LoVo (cell line): ENCODE data around the gene LGALS7.
"Not testable (repeated sequence)": the region's sequence is repeated elsewhere in the genome, so short reads cannot be mapped to it uniquely, and the experiment has no call there.

Experiments
- DNase-seq: peaks from one replicate; pipeline ENCODE4 v3.0.0-alpha.2; 2016; ENCODE audit warnings: low spot score

Gene LGALS7

DNA sequence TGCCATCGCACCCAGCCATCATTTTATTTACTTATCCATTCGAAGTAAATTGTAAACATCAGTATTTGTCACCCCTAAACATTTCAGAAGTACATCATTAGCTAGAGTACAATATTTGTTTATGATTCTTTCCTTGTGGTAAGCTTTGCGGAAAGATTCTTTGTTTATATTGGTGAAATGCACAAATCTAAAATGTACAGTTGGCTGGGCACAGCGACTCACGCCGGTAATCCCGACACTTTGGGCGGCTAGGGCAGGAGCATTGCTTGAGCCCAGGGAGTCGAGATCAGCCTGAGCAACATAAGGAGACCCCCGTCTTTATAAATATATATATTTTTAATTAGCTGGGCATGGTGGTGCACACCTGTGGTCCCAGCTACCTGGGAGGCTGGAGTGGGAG is 25.8 kb upstream of the LGALS7 start:
- no peak for DNase-seq

DNA sequence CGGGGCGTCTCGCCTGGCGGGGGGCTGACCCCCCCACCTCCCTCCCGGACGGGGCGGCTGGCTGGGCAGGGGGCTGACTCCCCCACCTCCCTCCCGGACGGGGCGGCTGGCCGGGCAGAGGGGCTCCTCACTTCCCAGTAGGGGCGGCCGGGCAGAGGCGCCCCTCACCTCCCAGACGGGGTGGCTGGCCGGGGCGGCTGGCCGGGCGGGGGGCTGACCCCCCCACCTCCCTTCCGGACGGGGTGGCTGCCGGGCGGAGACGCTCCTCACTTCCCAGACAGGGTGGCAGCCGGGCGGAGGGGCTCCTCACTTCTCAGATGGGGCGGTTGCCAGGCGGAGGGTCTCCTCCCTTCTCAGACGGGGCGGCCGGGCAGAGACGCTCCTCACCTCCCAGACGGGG is 24.5 kb upstream of the LGALS7 start:
- DNase-seq, result not testable (repeated sequence)

DNA sequence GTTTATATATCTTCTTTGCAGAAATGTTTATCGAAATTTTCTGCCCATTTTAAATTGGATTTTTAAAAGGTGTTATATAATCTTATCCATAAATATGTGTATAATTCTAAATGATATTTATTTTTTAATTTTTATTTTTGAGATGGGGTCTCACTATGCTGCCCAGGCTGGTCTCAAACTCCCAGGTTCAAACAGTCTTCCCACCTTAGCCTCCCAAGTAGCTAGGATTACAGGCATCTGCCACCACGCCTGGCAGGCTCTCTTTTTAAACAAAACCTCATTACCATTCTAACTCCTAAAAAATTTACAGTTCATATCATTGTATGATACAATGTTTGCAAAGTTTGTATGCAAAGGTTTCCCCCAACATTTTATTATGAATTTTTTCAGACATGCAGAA is 22.8 kb upstream of the LGALS7 start:
- DNase-seq, result no peak

DNA sequence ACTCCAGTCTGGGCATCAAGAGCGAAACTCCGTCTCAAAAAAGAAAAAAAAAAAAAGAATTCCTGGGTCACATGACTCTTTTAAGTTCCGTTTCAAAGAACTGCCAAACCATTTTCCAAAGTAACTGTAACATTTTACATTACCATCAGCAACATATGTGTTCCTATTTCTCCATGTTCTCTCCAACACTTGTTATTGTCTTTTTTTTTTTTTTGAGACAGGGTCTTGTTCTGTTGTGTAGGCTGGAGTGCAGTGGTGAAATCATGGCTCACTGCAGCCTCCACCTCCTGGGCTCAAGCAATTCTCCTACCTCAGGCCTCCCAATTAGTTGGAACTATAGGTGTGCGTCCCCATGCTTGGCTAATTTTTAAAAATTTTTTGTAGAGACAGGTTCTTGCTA is 22.2 kb upstream of the LGALS7 start:
- no peak for DNase-seq

DNA sequence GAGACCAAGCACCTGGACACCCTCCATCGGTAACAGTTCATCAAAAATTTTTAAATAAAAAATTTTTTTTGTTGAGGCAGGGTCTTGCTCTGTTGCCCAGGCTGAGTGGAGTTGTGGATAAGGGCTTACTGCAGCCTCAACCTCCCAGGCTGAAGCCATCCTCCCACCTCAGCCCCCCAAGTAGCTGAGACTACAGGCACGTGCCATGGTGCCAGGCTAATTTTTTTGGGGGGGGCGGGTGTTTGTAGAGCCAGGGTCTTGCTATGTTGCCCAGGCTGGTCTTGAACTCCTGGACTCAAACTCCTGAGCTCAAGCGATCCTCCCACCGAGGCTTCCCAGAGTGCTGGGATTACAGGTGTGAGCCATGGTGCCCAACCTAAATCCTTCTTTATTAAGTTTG is 20.4 kb upstream of the LGALS7 start:
- no peak for DNase-seq

DNA sequence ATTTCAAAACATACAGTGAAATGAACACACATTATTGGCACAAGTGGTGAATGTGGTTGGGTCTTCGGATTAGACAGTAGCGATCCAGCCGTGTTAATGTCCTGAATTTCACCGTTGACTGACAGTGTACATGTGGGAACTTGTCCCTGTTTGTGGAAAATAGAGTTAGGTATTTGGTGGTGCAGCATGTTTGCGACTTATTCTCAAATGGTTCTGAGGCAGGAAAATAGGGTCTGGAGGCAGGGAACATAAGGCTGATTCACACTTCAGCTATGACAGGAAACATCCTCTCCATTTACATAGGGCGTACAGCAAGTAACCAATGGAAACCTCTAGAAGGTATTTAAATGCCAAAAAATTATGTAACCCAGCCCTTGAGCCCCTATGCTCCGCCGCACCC is 19.9 kb upstream of the LGALS7 start:
- DNase-seq, result no peak

DNA sequence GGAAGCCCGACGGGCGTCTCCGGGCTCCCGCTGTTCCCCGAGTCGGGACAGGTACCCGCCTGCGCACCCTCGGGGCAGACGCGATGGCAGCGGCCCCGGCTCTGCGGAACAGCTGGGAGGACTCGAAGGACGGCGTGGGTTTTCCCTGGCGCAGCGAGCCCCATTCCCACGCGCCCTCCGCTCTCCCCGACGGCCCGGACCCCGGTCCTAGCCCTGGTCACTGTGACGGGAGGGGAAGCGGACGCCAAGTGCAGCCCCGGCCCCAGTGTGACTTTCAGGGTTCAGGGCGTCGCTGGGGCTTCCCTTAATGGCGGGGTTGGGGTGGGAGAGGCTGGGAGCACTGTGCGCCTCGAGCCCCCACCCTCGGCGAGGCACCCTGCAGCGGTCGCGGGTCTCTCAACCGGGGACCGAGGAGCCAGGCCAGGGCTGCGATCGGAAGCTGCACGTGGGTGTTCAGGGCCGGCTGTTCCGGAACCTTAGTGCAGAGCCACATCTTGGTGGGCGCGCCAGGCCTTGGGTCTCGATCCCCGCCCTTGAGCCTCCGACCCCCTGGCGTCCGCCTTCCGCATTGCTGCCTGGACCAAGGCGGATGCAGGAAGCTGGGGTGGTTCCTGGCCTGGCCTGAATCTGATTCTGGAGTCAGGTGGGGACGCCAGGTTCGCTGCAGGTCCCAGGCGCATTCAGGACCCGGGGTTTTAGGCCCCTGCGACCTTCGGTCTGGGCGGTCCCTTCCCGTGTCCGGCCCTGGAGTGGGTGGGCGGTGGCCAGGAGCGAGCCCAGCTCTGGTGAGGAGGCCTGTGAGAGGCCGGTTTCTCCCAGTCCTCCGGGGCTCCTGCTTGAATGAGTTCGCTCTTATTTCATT is 19.2 kb upstream of the LGALS7 start:
- DNase-seq, result no peak

DNA sequence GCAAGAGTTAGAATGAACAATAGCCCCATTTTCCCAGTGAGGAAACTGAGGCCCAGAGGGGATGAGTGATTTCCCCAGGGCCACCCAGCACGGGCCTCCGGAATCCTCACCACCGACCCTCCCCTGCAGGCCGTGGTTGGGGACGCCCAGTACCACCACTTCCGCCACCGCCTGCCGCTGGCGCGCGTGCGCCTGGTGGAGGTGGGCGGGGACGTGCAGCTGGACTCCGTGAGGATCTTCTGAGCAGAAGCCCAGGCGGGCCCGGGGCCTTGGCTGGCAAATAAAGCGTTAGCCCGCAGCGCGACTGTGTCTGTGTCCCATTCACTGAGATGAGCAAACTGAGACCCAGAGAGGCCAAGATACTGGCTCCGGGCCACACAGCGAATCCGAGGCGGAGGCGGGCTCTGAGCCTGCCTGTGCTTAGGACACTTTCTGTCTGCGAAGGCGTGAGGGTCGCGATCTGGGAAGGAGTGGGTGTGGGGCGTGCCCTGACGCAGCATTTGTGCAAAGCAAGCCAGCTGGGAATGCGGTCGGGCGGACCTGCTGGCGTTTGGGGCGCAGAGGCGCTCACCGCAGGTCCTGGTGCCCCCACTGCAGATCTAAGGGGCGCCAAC is 18.2 kb upstream of the LGALS7 start:
- not testable (repeated sequence) for DNase-seq

DNA sequence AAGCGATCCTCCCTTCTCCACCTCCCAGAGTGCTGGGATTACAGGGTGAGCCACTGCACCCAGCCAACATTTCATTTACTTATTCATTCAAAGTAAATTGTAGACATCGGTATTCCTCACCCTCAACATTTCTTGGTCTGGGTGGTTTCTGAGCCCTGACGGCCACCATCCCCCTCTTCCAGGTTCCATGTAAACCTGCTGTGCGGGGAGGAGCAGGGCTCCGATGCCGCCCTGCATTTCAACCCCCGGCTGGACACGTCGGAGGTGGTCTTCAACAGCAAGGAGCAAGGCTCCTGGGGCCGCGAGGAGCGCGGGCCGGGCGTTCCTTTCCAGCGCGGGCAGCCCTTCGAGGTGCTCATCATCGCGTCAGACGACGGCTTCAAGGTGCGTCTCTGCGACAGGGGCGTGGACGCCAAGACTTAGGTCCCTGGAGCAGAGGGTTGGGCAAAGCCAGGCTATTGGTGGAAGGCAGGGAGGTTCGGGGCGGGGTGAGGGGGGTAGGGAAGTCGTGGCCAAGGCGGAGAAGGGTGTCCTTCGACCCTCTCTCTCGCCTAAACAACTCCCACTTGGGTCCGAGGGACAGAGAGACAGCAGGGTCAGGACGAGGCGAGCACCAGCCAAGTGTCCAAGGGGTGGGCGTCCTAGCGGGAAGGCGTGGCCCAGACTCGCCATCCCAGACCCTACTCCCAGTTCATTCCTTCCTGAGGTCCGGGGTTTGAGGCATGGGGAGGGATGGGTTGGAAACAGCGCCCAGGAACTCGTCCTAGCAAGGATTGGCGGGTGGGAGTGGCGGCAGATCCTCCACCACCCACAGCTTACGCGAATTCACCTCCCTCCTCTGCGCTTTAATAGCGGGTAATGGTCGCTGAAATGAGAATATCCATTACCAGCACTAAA is 17.4 kb upstream of the LGALS7 start:
- DNase-seq, result not testable (repeated sequence)

DNA sequence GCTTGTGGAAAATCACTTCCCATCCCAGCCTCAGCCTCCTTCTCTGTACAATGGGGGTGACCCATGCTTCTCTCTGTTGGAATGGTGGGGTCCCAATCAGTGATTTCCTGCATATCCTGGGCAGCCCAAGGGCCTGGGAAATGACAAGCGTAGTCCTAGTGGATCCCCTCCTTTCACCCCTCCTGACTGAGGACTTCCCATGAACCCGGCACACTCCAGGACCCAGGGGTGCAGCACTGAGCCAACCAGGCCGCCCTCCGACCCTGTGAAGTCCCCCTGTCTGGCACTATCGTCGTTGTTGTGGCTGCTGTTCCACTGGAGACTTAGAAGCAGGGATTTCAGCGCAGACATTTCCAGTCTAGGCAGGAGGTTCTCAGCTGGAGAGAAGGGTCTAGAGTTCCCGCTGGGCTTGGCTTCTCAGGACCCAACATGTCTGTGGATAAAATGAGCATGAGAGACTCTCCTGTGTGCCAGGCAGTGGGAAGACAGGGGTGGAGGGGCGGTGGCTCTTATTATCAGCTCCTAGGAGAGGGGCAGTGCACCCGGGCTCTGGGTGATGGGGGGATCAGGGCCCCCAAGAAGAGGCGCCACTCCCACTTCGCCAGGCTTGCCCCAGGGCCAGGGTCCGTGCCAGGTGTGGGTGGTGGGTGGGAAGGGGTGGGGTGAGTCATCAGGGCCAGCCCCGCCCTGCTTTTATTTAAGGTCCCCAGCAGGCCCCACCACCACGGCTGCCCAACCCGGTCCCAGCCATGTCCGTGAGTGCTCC is 15.3 kb upstream of the LGALS7 start, which contains the start of gene LGALS7B:
Gene LGALS7B, plus strand, starts transcription at position 723 of the 766 bp plus-strand sequence. Its CDS starts 27 bp downstream, at position 750.
- no peak for DNase-seq

DNA sequence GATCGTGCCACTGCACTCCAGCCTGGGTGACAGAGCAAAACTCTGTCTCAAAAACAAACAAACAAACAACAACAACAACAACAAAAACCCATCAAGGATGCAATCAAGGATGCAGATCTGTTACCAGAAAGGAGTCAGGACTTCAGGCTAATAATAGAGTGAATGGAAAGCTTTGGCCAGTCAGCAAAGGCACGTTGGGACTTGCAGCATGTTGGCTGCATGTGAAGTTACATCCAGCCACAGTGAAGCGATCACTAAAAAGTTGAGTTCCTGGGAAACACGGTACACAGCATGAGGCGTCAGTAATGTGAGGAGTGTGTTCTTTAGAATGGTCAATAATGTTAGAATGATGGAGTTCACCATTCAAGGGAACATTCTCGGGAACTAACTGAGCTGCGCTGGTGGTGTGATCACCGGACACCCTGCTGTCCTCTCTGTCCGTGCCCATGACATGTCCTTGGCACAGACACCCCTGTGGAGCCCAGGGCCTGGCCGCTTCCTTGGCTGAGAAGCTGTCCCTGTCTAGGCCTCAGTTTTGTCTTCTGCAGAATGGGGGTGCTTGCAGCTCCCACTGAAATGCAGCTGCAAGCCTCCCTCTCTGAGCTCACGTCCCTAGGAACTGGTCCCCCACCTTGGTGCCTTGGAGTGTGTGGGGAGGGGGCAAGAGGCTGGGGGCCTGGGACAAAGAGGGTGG is 13.4 kb upstream of the LGALS7 start:
- DNase-seq, result no peak

DNA sequence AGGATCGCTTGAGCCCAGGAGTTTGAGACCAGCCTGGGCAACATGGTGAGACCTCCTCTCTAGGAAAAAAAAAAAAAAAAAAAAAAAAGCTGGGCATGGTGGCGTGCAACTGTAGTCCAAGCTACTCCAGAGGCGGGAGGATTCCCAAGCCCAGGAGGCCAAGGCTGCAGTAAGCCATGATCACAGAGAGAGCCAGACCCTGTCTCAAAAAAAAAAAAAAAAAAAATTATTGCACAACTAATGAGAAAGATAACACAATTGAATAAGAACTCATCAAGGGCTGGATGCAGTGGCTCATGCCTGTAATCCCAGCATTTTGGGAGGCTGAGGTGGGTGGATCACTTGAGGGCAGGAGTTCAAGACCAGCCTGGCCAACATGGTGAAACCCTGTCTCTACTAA is 12.7 kb upstream of the LGALS7 start:
- not testable (repeated sequence) for DNase-seq

DNA sequence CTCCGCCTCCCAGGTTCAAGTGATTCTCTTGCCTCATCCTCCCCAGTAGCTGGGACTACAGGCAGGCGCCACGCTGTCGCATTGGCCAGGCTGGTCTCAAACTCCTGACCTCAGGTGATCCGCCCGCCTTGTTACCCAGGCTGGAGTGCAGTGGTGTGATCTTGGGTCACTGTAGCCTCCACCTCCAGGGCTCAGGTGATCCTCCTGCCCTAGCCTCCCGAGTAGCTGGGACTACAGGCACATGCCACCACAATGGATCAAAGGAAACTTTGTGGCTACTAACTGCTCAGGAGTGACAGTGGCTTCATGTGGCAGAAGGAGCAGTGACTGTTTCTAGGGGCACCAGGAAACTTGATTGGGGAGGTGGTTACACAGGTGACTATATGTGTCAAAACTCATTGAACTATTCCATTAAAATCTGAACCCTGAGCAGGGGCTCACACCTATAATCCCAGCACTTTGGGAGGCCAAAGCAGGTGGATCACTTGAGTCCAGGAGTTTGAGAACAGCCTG is 11.9 kb upstream of the LGALS7 start:
- DNase-seq, result no peak

DNA sequence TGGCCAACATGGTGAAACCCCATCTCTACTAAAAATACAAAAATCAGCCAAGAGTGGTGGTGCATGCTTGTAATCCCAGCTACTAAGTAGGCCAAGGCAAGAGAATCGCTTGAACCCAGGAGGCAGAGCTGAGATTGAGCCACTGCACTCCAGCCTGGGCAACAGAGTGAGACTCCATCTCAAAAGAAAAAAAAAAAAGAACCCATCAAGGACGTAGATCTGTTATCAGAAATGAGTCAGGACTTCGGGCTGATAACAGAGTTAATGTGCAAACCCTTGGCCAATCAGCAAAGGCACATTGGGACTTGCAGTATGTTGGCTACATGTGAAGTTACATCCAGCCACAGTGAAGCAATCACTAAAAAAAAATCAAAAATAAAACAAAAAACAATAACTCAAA is 10.9 kb upstream of the LGALS7 start:
- peak; percentile 67 for DNase-seq

DNA sequence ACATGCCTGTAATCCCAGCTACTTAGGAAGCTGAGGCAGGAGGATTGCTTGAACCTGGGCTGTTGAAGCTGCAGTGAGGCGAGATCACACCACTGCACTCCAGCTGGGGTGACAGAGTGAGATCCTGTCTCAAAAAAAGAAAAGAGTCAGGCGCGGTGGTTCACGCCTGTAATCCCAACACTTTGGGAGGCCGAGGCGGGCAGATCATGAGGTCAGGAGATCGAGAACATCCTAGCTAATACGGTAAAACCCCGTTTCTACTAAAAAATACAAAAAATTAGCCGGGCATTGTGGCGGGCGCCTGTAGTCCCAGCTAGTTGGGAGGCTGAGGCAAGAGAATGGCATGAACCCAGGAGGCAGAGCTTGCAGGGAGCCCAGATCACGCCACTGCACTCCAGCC is 8.9 kb upstream of the LGALS7 start:
- DNase-seq, result not testable (repeated sequence)

DNA sequence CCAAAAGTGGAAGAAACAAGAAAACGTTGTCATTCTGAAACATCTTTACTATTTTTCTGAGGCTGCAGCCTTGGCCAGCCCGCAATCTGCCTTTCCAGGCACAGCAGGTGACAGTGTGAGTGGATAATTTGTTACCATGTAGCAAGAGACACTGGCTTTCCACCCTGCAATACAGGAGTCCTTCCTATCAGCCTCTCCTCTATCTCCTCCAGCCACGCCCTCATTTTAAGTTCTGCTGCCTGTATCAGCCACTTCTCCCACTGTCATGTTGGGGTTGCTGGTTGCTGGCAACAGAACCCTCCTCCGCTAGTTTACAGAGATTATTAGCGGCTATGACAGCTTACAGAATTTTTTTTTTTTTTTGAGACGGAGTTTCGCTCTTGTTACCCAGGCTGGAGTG is 7.7 kb upstream of the LGALS7 start:
- DNase-seq, result no peak

DNA sequence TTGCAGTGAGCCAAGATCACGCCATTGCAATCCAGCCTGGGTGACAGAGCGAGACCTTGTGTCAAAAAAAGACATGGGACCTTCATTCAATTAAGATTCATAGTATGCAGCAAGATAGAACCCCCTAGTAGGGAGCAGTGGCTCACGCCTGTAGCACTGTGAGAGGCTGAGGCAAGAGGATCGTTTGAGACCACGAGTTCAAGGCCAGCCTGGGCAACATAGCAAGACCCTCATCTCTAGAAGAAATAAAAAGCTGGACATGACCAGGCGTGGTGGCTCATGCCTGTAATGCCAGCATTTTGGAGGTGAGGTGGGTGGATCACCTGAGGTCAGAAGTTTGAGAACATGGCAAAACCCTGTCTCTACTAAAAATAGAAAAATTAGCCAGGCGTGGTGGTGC is 7.1 kb upstream of the LGALS7 start:
- DNase-seq, result no peak

DNA sequence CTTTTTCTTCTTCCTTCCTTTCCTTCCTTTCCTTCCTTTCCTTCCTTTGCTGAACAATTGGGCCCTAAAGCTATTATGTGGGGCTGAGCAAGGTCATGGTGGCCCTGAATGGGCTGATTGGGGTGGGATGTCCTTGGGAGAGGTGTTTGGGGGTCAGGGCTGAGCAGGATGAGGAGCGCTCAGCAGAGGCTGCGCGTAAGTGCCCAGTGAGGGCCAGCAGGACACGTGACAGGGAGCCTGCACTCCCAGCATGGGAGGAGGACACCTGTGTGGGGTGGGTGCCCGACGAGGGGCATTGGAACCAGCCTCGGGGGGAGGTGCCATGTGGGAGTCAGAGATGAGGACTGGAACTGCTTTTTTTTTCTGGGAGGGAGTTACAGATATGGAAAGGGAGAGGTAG is 5.4 kb upstream of the LGALS7 start:
- no peak for DNase-seq

DNA sequence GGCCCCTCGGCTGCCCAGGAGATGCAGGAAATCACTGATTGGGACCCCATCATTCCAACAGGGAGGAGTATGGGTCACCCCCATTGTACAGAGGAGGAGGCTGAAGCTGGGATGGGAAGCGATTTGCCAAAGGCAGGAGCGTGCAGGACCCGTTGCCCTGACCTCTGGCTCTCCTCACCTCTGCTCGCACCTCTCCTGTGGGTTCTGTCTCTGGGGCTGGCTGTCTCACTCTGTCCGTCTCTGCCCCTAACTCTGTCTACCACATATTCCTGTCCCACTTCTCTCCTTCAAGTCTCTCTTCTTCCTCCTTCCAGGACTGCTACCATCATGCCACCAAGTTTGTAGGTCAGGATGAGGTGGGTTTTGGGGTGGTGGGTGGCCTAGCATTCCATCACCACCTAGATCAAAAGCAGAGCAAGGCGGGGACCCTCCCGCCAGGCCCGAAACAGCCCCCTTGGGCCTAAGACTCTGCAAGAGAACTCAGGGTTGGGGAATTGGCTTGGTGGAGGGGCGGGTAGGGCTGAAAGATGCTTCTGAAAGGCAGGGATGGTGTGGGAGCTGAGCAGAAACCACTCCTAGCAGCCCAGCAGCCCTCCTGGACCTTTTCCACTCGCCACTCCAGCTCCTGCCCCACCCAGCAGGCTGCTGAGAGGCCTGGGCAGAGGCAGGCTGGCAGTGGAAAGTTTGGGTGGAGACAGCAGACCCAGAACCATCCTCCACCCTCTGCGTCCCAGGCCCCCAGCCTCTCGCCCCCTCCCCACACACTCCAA is 1.0 kb upstream of the LGALS7 start:
- DNase-seq, result no peak

DNA sequence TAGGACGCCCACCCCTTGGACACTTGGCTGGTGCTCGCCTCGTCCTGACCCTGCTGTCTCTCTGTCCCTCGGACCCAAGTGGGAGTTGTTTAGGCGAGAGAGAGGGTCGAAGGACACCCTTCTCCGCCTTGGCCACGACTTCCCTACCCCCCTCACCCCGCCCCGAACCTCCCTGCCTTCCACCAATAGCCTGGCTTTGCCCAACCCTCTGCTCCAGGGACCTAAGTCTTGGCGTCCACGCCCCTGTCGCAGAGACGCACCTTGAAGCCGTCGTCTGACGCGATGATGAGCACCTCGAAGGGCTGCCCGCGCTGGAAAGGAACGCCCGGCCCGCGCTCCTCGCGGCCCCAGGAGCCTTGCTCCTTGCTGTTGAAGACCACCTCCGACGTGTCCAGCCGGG is 1.7 kb downstream of the LGALS7 start:
- not testable (repeated sequence) for DNase-seq
